Uterus (tissue), 2 donors: Measurements from ENCODE around the gene BCAP29.

Experiments
- POLR2A ChIP-seq, 2 donors: fragments of 450-650 bp; IDR thresholded peaks; one replicate each; pipeline ENCODE4 v1.6.1; 2016; ENCODE audit warnings: antibody characterized with exemption in 2 of 2, mild to moderate bottlenecking in 1 of 2, moderate library complexity in 1 of 2
- TF ChIP-seq, protein P1 (sequence below), 4 experiments: fragments of 200-600 bp in 2 of 4; fragments of 450-650 bp in 2 of 4; sonication (generic) in 2 of 4; IDR thresholded peaks; one replicate each; pipeline ENCODE4 v1.5.1; 2016 to 2019; ENCODE audit warnings: antibody characterized with exemption in 4 of 4, mild to moderate bottlenecking in 2 of 4, moderate library complexity in 1 of 4

- TF ChIP-seq, protein P1, sequence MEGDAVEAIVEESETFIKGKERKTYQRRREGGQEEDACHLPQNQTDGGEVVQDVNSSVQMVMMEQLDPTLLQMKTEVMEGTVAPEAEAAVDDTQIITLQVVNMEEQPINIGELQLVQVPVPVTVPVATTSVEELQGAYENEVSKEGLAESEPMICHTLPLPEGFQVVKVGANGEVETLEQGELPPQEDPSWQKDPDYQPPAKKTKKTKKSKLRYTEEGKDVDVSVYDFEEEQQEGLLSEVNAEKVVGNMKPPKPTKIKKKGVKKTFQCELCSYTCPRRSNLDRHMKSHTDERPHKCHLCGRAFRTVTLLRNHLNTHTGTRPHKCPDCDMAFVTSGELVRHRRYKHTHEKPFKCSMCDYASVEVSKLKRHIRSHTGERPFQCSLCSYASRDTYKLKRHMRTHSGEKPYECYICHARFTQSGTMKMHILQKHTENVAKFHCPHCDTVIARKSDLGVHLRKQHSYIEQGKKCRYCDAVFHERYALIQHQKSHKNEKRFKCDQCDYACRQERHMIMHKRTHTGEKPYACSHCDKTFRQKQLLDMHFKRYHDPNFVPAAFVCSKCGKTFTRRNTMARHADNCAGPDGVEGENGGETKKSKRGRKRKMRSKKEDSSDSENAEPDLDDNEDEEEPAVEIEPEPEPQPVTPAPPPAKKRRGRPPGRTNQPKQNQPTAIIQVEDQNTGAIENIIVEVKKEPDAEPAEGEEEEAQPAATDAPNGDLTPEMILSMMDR (IDR thresholded peaks at IDR 0.05): no peak
- no peak for TF ChIP-seq POLR2A (IDR thresholded peaks at IDR 0.05)
Measured at GRCh38 chr7:107659666-107660065, 79.6 kb downstream of the BCAP29 start.
